OCI-LY7 (cell line): ENCODE measurements around the gene PCYT2. TPM values are rescaled to one million over a fixed set of nuclear protein-coding genes. Genes with fewer than 3 reads are reported as not detected.
A peak's percentile ranks its signal among the peaks of the same experiment; 100 is the strongest.

Source experiments
- BruUV-seq: library from RNA; stranded (reverse); fragments of 400-500 nt; replicated peaks from 2 replicates; lab custom pipeline; 2021; lab: Mats Ljungman, UMichigan
- CTCF ChIA-PET: fragments of 300-600 bp; sonication (Branson Sonifier 250); formaldehyde crosslinking; loops from one replicate; lab custom pipeline; 2022; ENCODE audit warnings: antibody characterized with exemption; ENCODE audit not compliant: unreplicated experiment; lab: Charles Lee
- POLR2A ChIA-PET: fragments of 300-600 bp; sonication (Branson Sonifier 250); formaldehyde crosslinking; loops from one replicate; lab custom pipeline; 2022; ENCODE audit warnings: antibody characterized with exemption; lab: Charles Lee
- DNase-seq: peaks from one replicate; pipeline ENCODE4 v3.0.0-alpha.2; 2015; ENCODE audit warnings: low spot score
- H2AFZ ChIP-seq: fragments of 200-600 bp; sonication (generic), shearing (Covaris generic); 2 replicates; pipeline ENCODE4 v1.6.1; 2014; ENCODE audit warnings: mild to moderate bottlenecking, antibody characterized with exemption, low read length, moderate library complexity
- H3K27ac ChIP-seq: fragments of 200-600 bp; sonication (generic); 2 replicates; pipeline ENCODE4 v1.5.1; 2014; ENCODE audit warnings: mixed run types, low read depth, mild to moderate bottlenecking, moderate library complexity, low read length, inconsistent platforms; ENCODE audit not compliant: poor library complexity, severe bottlenecking
- H3K36me3 ChIP-seq: fragments of 200-600 bp; sonication (generic); 2 replicates; pipeline ENCODE4 v1.6.1; 2014; ENCODE audit warnings: mild to moderate bottlenecking, antibody characterized with exemption, low read length, moderate library complexity, mixed read lengths; ENCODE audit not compliant: insufficient read depth
- H3K4me1 ChIP-seq: fragments of 200-600 bp; sonication (generic); 2 replicates; pipeline ENCODE4 v1.5.1; 2014; ENCODE audit warnings: mild to moderate bottlenecking, low read length; ENCODE audit not compliant: insufficient read depth, poor library complexity, severe bottlenecking
- H3K4me2 ChIP-seq: fragments of 200-600 bp; sonication (generic); 2 replicates; pipeline ENCODE4 v1.6.1; 2014; ENCODE audit warnings: mild to moderate bottlenecking, low read length
- H3K4me3 ChIP-seq: fragments of 200-600 bp; sonication (generic); 2 replicates; pipeline ENCODE4 v1.5.1; 2014; ENCODE audit warnings: mild to moderate bottlenecking, low read depth, low read length; ENCODE audit not compliant: poor library complexity, severe bottlenecking
- H3K79me2 ChIP-seq: fragments of 200-600 bp; sonication (generic); 2 replicates; pipeline ENCODE4 v1.6.1; 2016; ENCODE audit warnings: low read depth, mild to moderate bottlenecking, low read length, moderate library complexity, mixed read lengths; ENCODE audit not compliant: insufficient read depth
- H3K9me2 ChIP-seq: fragments of 200-600 bp; sonication (generic); 2 replicates; pipeline ENCODE4 v1.6.1; 2016; ENCODE audit warnings: mild to moderate bottlenecking, low read length, mixed read lengths; ENCODE audit not compliant: insufficient read depth
- H3K9me3 ChIP-seq: fragments of 200-600 bp; sonication (generic); 2 replicates; pipeline ENCODE4 v1.6.1; 2014; ENCODE audit warnings: mild to moderate bottlenecking, mixed run types, low read length, mixed read lengths
- H4K20me1 ChIP-seq: fragments of 200-600 bp; sonication (generic); 2 replicates; pipeline ENCODE4 v1.6.1; 2014; ENCODE audit warnings: mild to moderate bottlenecking, antibody characterized with exemption, low read length, moderate library complexity, mixed read lengths; ENCODE audit not compliant: insufficient read depth
- EZH2phosphoT487 ChIP-seq: fragments of 200-600 bp; sonication (generic); IDR thresholded peaks from 2 replicates; pipeline ENCODE4 v1.6.1; 2018; ENCODE audit warnings: low read depth, borderline replicate concordance, mild to moderate bottlenecking, mixed run types, antibody characterized with exemption, low read length, moderate library complexity, mixed read lengths
- intact Hi-C: fragments of 100-400 bp; cut with micrococcal nuclease; formaldehyde crosslinking; loops from one replicate; pipeline ENCODE4 v1.10.0; 2022; ENCODE audit not compliant: unreplicated experiment
- total RNA-seq, 2 experiments: library from RNA; depleted of rRNA in 1 of 2; stranded (reverse); fragments of >200 nt in 1 of 2; shearing (Covaris generic) in 1 of 2; gene quantifications; 2 replicates each; pipeline ENCODE4 v1.2.3, GENCODE V29; 2014 to 2022
- TF ChIP-seq, protein P1 (sequence below): fragments of 200-600 bp; sonication (generic); conservative IDR thresholded peaks from 2 replicates; pipeline ENCODE4 v1.5.1; 2014; ENCODE audit warnings: mild to moderate bottlenecking, antibody characterized with exemption, low read length, moderate library complexity, mixed read lengths

PCYT2 gene
- total RNA-seq, 2 experiments from 2014 or later = 70.1 to 104 TPM

GRCh38 chr17:81895400-81895799 lies 15.8 kb downstream of the PCYT2 start:
- H2AFZ ChIP-seq = no peak overlapping the region

GRCh38 chr17:81891303-81891552 lies 20.0 kb downstream of the PCYT2 start:
- intact Hi-C loops = loop anchor here (1.0 to 5.0 kb wide), 6 partner anchors 17 to 131 kb away; partner anchors contain the start of genes ARHGDIA, CENPX, MCRIP1 and PCYT2
- DNase-seq = no peak
- peak overlapping the region; percentile 77 for H3K4me3 ChIP-seq
- no peaks in the 10 kb centered on the region for H3K9me3 ChIP-seq
- H3K79me2 ChIP-seq = peaks cover 70% of the 10 kb centered on the region
- peaks cover 22% of the 10 kb centered on the region for H4K20me1 ChIP-seq
- no peaks in the 10 kb centered on the region for H3K9me2 ChIP-seq
- peak overlapping the region; percentile 91 for H3K27ac ChIP-seq
- ChIA-PET CTCF (no interaction called here), POLR2A (interaction anchor here (1.8 kb wide), 1 partner anchor 17 kb away, joined by 4 read pairs; no protein-coding TSS in a partner anchor)
- peaks cover 64% of the 10 kb centered on the region for H3K36me3 ChIP-seq
- H3K4me1 ChIP-seq = peaks cover 35% of the 10 kb centered on the region
- H3K4me2 ChIP-seq = peak overlapping the region; percentile 92
- no peak overlapping the region for H2AFZ ChIP-seq
- TF ChIP-seq, protein P1, sequence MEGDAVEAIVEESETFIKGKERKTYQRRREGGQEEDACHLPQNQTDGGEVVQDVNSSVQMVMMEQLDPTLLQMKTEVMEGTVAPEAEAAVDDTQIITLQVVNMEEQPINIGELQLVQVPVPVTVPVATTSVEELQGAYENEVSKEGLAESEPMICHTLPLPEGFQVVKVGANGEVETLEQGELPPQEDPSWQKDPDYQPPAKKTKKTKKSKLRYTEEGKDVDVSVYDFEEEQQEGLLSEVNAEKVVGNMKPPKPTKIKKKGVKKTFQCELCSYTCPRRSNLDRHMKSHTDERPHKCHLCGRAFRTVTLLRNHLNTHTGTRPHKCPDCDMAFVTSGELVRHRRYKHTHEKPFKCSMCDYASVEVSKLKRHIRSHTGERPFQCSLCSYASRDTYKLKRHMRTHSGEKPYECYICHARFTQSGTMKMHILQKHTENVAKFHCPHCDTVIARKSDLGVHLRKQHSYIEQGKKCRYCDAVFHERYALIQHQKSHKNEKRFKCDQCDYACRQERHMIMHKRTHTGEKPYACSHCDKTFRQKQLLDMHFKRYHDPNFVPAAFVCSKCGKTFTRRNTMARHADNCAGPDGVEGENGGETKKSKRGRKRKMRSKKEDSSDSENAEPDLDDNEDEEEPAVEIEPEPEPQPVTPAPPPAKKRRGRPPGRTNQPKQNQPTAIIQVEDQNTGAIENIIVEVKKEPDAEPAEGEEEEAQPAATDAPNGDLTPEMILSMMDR = no peak
- no peak for TF ChIP-seq EZH2phosphoT487
- no TSS peak for BruUV-seq

More at GRCh38 chr17:81895400-81895799, 15.8 kb downstream of the PCYT2 start:
- peaks cover 35% of the 10 kb centered on the region for H3K79me2 ChIP-seq
- ChIA-PET CTCF (no interaction called here), POLR2A (no interaction called here)
- BruUV-seq = no TSS peak
- H3K9me2 ChIP-seq = no peaks in the 10 kb centered on the region
- H4K20me1 ChIP-seq = peaks cover 2% of the 10 kb centered on the region; the same call in 1 of the 2 replicates
- no peak overlapping the region for H3K27ac ChIP-seq
- peaks cover 61% of the 10 kb centered on the region for H3K36me3 ChIP-seq
- DNase-seq = no peak
- no peaks in the 10 kb centered on the region for H3K9me3 ChIP-seq
- peaks cover 23% of the 10 kb centered on the region for H3K4me1 ChIP-seq
- TF ChIP-seq, protein P1 = no peak
- TF ChIP-seq EZH2phosphoT487 = no peak
- no peak overlapping the region for H3K4me3 ChIP-seq
- no peak overlapping the region for H3K4me2 ChIP-seq
- intact Hi-C loops = no loop called here
